ENCODE results near the gene DCUN1D5.
"Not testable (repeated sequence)": the region's sequence is repeated elsewhere in the genome, so short reads cannot be mapped to it uniquely, and the experiment has no call there.

DCUN1D5 gene

GRCh38 chr11:103047837-103048236, 44.1 kb downstream of the DCUN1D5 start:
- no peaks in the 10 kb centered on the region for H3K36me3 Mint-ChIP-seq (ENCODE audit: insufficient read depth)
- H3K4me3 Mint-ChIP-seq: no peak overlapping the region
- no peak overlapping the region for H3K27ac Mint-ChIP-seq
- H3K27me3 Mint-ChIP-seq: peaks cover 12 to 16% of the 10 kb centered on the region in 2 donors
- no peaks in the 10 kb centered on the region for H3K9me3 Mint-ChIP-seq
- DNase-seq (no peak), ATAC-seq (replicated peaks) (no peak)
- no peaks in the 10 kb centered on the region for H3K4me1 Mint-ChIP-seq (ENCODE audit: low read depth in 2 of 2)

- no peak for ATAC-seq (replicated peaks)
- Mint-ChIP-seq H3K4me1 (ENCODE audit: low read depth in 2 of 2) (no peaks in the 10 kb centered on the region), H3K27ac (no peak overlapping the region), H3K4me3 (no peak overlapping the region), H3K27me3 (peaks cover 12 to 16% of the 10 kb centered on the region in 2 donors), H3K36me3 (ENCODE audit: insufficient read depth) (peaks cover 5% of the 10 kb centered on the region), H3K9me3 (no peaks in the 10 kb centered on the region)
- no peak for DNase-seq
Observed at GRCh38 chr11:103043826-103044678, 47.9 kb downstream of the DCUN1D5 start.

GRCh38 chr11:103042161-103042560, 49.8 kb downstream of the DCUN1D5 start:
- no peaks in the 10 kb centered on the region for H3K4me1 Mint-ChIP-seq (ENCODE audit: low read depth in 2 of 2)
- peaks cover 5% of the 10 kb centered on the region for H3K36me3 Mint-ChIP-seq (ENCODE audit: insufficient read depth)
- H3K9me3 Mint-ChIP-seq: no peaks in the 10 kb centered on the region
- no peak overlapping the region for H3K4me3 Mint-ChIP-seq
- H3K27ac Mint-ChIP-seq: no peak overlapping the region
- DNase-seq (no peak), ATAC-seq (replicated peaks) (no peak)
- H3K27me3 Mint-ChIP-seq: peaks cover 7 to 10% of the 10 kb centered on the region in 2 donors

- H3K27ac Mint-ChIP-seq: peak overlapping the region; percentile 34 to 83
- peak; percentile 96 for ATAC-seq (replicated peaks)
- peak overlapping the region in 1 of 2 donors; percentile 11 for H3K4me3 Mint-ChIP-seq
Observed at GRCh38 chr11:103035791-103036434, 56.0 kb downstream of the DCUN1D5 start.

GRCh38 chr11:103035216-103035615, 56.7 kb downstream of the DCUN1D5 start:
- peaks cover 4% of the 10 kb centered on the region for H3K36me3 Mint-ChIP-seq (ENCODE audit: insufficient read depth)
- H3K27me3 Mint-ChIP-seq: no peaks in the 10 kb centered on the region
- peaks cover 4 to 10% of the 10 kb centered on the region in 2 donors for H3K4me1 Mint-ChIP-seq (ENCODE audit: low read depth in 2 of 2)
- ATAC-seq (replicated peaks): no peak
- DNase-seq: no peak
- H3K27ac Mint-ChIP-seq: no peak overlapping the region
- H3K4me3 Mint-ChIP-seq: no peak overlapping the region
- no peaks in the 10 kb centered on the region for H3K9me3 Mint-ChIP-seq

More at GRCh38 chr11:103035791-103036434, 56.0 kb downstream of the DCUN1D5 start:
- peak; percentile 46 to 60 (median 46) for DNase-seq
- no peaks in the 10 kb centered on the region for H3K9me3 Mint-ChIP-seq
- H3K4me1 Mint-ChIP-seq (ENCODE audit: low read depth in 2 of 2): peaks cover 4 to 10% of the 10 kb centered on the region in 2 donors
- peaks cover 5% of the 10 kb centered on the region for H3K36me3 Mint-ChIP-seq (ENCODE audit: insufficient read depth)
- H3K27me3 Mint-ChIP-seq: no peaks in the 10 kb centered on the region

- no peak overlapping the region for H3K27ac Mint-ChIP-seq
- DNase-seq: no peak
- H3K9me3 Mint-ChIP-seq: no peaks in the 10 kb centered on the region
- H3K4me1 Mint-ChIP-seq (ENCODE audit: low read depth in 2 of 2): peaks cover 4 to 9% of the 10 kb centered on the region in 2 donors
- no peak for ATAC-seq (replicated peaks)
- no peak overlapping the region for H3K4me3 Mint-ChIP-seq
- H3K27me3 Mint-ChIP-seq: peaks cover 0 to 11% of the 10 kb centered on the region in 2 donors
- no peaks in the 10 kb centered on the region for H3K36me3 Mint-ChIP-seq (ENCODE audit: insufficient read depth)
Observed at GRCh38 chr11:103031834-103032233, 60.1 kb downstream of the DCUN1D5 start.

- no peak overlapping the region for H3K4me3 Mint-ChIP-seq
- no peaks in the 10 kb centered on the region for H3K4me1 Mint-ChIP-seq (ENCODE audit: low read depth in 2 of 2)
- no peaks in the 10 kb centered on the region for H3K9me3 Mint-ChIP-seq
- no peak for ATAC-seq (replicated peaks)
- no peak overlapping the region for H3K27ac Mint-ChIP-seq
- H3K36me3 Mint-ChIP-seq (ENCODE audit: insufficient read depth): no peaks in the 10 kb centered on the region
- DNase-seq: no peak
- H3K27me3 Mint-ChIP-seq: peaks cover 0 to 11% of the 10 kb centered on the region in 2 donors
Observed at GRCh38 chr11:103029401-103029800, 62.6 kb downstream of the DCUN1D5 start.

- not testable (repeated sequence) for DNase-seq; H3K4me3 Mint-ChIP-seq; H3K4me1 Mint-ChIP-seq (ENCODE audit: low read depth in 2 of 2); H3K27ac Mint-ChIP-seq; H3K9me3 Mint-ChIP-seq; H3K36me3 Mint-ChIP-seq (ENCODE audit: insufficient read depth); ATAC-seq (replicated peaks)
- H3K27me3 Mint-ChIP-seq: peaks cover 0 to 11% of the 10 kb centered on the region in 2 donors
Observed at GRCh38 chr11:103028304-103029020, 63.5 kb downstream of the DCUN1D5 start.

GRCh38 chr11:103024086-103024485, 67.9 kb downstream of the DCUN1D5 start:
- H3K4me1 Mint-ChIP-seq (ENCODE audit: low read depth in 2 of 2): peaks cover 0 to 1% of the 10 kb centered on the region in 2 donors
- no peaks in the 10 kb centered on the region for H3K9me3 Mint-ChIP-seq
- peaks cover 11 to 21% of the 10 kb centered on the region in 2 donors for H3K27me3 Mint-ChIP-seq
- ATAC-seq (replicated peaks) (no peak), DNase-seq (no peak)
- no peak overlapping the region for H3K27ac Mint-ChIP-seq
- no peak overlapping the region for H3K4me3 Mint-ChIP-seq
- H3K36me3 Mint-ChIP-seq (ENCODE audit: insufficient read depth): no peaks in the 10 kb centered on the region

GRCh38 chr11:103016031-103016430, 75.9 kb downstream of the DCUN1D5 start:
- Mint-ChIP-seq H3K27me3 (peaks cover 27 to 30% of the 10 kb centered on the region in 2 donors), H3K4me1 (ENCODE audit: low read depth in 2 of 2) (no peaks in the 10 kb centered on the region), H3K4me3 (no peak overlapping the region), H3K9me3 (peaks cover 0 to 5% of the 10 kb centered on the region in 2 donors), H3K27ac (no peak overlapping the region), H3K36me3 (ENCODE audit: insufficient read depth) (no peaks in the 10 kb centered on the region)
- ATAC-seq (replicated peaks) (no peak), DNase-seq (no peak)

- H3K4me1 Mint-ChIP-seq (ENCODE audit: low read depth in 2 of 2): no peaks in the 10 kb centered on the region
- DNase-seq: no peak
- H3K4me3 Mint-ChIP-seq: no peak overlapping the region
- no peak for ATAC-seq (replicated peaks)
- H3K36me3 Mint-ChIP-seq (ENCODE audit: insufficient read depth): no peaks in the 10 kb centered on the region
- peaks cover 19 to 28% of the 10 kb centered on the region in 2 donors for H3K27me3 Mint-ChIP-seq
- no peak overlapping the region for H3K27ac Mint-ChIP-seq
- peaks cover 9 to 24% of the 10 kb centered on the region in 2 donors for H3K9me3 Mint-ChIP-seq
Observed at GRCh38 chr11:103013421-103013820, 78.5 kb downstream of the DCUN1D5 start.

Measured in effector memory CD8-positive, alpha-beta T cell (primary cell).